Stimulated activated CD8-positive, alpha-beta memory T cell treated with anti-CD3 and anti-CD28 coated beads, Interleukin-15, amount 100 ng/mL, for 48 hours (primary cell): ENCODE results near the gene RASIP1.
A peak's percentile ranks its signal among the peaks of the same experiment; 100 is the strongest.

ENCODE experiments used
- DNase-seq, 2 donors: peaks; one replicate each; pipeline ENCODE4 v3.0.0-alpha.2; 2020; ENCODE audit warnings: low read depth in 2 of 2

RASIP1 gene

DNA sequence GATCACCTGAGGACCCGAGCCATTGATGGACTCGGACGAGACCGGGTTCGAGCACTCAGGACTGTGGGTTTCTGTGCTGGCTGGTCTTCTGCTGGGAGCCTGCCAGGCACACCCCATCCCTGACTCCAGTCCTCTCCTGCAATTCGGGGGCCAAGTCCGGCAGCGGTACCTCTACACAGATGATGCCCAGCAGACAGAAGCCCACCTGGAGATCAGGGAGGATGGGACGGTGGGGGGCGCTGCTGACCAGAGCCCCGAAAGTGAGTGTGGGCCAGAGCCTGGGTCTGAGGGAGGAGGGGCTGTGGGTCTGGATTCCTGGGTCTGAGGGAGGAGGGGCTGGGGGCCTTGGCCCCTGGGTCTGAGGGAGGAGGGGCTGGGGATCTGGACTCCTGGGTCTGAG lies 15.8 kb upstream of the RASIP1 start:
- DNase-seq: no peak

- no peak for DNase-seq
Observed at GRCh38 chr19:48755787-48756186, 15.4 kb upstream of the RASIP1 start.

- no peak for DNase-seq
Observed at GRCh38 chr19:48755084-48755641, 14.8 kb upstream of the RASIP1 start, which contains the start of gene FGF21. Gene FGF21 (plus strand): TSS chr19:48755524. CDS start chr19:48756237, 713 bp downstream.

- no peak for DNase-seq
Observed at GRCh38 chr19:48752496-48753365, 12.3 kb upstream of the RASIP1 start, which contains the start of gene FUT1. Gene FUT1 (minus strand): TSS chr19:48752641. CDS start chr19:48751281, 1,360 bp downstream.

DNA sequence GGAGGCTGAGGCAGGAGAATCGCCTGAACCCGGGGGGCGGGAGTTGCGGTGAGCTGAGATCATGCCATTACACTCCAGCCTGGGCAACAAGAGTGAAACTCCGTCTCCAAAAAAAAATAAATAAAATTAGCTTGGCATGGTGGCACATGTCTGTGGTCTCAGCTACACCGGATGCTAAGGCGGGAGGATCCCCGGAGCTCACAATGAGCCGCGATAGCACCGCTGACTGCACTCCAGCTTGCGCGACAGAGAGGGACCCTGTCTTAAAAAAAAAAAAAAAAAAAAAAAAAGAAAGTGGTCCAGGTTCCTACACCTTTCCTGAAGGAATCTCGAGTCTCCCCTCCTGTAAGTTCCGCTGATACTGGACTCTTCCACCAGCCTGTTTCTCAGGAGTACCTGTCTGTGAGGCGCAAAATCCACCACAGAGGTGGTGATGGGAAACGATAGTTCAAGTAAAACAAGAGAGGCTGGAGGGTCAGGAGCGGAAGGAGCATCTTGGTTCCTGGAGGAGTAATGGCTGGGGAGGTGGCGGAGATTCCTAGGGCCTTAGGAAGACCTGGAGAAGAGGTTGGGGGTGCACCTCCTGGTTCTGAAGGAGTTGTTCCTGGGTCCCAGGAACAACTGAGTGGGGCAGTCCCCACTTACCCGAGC lies 11.6 kb upstream of the RASIP1 start:
- no peak for DNase-seq

GRCh38 chr19:48750771-48751504 lies 10.5 kb upstream of the RASIP1 start:
- DNase-seq: no peak

DNA sequence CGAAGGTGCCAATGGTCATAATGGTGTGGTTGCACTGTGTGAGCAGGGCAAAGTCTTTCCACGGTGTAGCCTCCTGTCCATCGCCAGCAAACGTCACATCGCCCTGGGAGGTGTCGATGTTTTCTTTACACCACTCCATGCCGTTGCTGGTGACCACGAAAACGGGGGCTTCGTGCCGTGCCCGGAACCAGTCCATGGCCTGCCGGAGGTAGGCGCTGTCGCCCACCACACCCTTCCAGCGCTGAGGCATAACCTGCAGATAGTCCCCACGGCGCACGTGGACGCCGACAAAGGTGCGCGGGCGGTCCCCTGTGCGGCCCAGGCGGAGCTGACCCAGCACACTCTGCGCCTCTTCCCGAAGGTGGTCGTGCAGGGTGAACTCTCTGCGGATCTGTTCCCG lies 9.9 kb upstream of the RASIP1 start:
- no peak for DNase-seq

DNA sequence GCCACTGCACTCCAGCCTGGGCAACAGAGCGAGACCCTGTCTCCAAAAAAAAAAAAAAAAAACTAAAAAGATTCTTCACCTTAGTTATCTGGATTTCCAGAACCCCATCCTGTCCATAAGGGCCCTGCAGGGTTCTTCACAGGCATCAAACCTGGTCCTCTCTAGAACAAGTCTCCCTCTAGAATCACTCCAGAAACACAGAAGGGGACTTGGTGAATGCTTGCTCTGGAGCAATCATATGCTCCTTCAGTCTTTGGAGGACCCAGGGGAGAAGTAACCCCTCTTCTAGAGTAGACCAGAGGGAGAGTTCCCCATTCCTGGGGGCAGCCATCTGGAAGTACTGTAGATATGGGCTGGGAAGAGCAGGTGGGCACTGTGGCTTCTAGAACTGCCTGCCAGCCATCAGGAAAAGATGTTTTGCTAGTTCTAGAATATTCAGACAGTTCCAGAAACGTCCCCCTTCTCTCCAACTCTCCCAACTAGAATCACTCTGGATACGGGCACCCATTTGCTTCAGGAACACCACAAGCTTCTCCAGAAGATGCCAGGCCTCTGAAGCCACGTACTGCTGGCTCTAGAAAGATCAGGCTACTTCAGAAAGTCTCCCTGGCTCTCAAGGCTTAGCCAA lies 9.3 kb upstream of the RASIP1 start:
- no peak for DNase-seq

DNA sequence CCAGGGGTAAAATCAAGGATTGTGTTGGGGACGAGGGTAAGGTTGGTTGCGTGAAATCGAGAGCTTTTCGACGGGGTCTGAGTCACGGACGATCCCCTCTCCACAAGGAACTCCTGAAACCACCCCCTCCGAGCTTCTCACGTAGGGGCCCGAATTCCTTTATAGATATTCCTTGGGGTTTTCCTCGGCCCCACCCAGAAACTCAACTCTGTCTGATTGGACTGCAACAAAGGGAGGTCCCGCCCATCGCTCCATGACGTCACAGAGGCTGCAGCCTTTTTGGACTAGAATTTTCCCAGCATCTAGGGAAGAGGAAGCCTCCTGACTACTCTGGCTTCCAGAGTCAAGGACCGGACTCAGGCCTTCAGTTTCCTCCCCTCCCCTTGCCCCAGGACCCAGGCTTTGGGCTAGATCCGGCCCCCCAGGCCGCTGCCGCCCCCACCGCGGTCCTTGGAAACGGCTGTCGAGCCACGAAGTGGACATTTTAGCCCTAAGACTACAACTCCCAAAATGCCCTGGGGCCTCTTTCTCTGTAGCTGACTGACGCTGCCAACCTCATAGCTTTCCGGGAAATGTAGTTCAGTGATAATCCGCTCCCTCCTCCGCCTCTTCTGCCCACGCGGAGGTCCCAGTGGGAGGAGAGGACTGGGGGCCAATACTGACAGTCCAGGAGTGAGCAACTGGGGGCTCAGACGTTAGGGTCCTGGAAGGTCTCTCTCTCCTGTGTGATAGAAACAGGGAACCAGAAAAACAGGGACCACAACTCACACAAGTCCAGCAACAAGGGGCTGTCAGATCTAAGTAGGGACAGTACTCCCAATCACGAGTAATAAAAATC lies 6.5 kb upstream of the RASIP1 start, which contains the start of gene IZUMO1:
Gene IZUMO1, minus strand, starts transcription at position 172 of the 838 bp plus-strand sequence. CDS start 1,050 bp downstream, outside the sequence.
- DNase-seq: peak in 1 of 2 donors; percentile 45

- no peak for DNase-seq
Observed at GRCh38 chr19:48746110-48746509, 5.7 kb upstream of the RASIP1 start.

GRCh38 chr19:48745208-48745995 lies 5.0 kb upstream of the RASIP1 start:
- DNase-seq: peak in 1 of 2 donors; percentile 17

- no peak for DNase-seq
Observed at GRCh38 chr19:48742096-48742495, 1.7 kb upstream of the RASIP1 start.

DNA sequence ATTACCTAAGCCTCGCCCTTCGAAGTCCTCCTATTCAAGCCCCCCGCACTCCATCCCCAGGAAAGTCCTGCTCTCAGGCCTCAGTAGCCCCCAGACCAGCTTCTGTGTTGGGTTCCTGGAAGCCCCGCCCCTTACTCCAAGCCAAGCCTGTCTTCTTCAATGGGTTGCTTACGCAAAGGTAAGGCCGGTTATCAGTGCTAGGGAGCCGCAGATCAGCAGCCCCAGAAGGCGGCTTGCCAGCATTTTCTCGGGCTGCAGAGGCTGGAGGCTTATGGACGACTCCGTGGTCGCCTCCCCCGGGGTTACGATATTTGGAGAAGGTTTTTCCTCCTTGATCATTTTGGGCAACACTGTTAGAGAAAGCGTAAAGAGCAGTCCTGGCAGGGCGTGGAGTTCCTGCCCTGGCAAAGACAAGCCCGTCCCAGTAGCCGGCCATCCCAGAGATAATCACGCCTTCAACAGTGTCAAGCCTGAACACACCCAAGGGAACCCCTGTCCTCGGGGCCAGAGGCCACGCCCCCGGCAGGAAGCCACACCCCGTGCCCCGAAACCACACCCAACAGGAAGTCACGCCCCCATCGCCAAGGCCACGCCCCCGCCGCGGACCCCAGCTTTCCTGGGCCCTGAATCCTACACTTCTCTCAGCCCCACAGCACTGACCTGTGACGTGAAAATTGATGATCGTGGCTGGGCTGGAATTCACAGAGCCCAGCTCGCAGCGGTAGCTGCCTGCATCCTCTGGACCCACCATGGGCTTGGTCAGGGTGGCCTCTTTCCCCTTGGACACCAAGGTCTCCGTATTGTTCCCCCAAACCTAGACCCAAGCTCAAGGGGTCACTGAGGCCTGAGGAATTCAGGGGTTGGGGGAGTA lies 954 bp upstream of the RASIP1 start:
- peak in 1 of 2 donors; percentile 25 for DNase-seq

DNA sequence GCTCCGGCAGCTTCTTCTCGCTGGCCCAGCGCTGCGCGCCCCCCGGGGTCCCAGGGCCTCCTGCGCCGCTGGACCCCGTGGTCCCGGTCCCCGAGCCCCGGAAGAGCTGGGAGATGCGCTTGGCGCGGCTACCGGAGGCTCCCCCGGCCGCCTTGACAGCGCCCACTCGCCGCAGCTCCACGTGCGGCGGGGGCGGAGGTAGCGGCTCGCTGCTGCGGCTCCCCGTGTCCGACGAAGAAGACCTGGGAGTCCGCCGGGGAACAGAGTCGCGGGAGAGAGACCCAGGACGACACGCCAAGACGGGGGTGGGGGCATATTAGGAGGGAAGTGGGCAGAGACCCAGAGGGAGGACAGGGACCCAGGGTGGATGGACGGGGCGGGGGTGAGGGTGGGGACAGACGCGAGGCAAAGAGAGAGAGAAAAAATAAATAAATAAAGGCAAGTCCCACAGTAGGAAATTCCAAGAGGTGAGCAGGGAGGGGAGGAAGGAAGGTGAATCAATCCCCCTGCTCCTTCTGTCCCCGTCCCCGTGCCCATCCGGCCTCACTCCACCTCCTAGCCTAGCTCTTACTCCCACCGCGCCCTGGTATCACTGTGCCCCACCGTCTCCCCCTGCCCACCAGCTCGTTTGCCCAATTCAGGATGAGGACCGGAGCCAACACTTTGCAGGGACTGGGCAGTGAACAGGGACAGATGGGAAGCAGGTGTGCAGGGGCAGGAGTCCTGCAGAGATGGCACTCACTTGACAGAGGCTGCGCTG lies 826 bp downstream of the RASIP1 start:
- no peak for DNase-seq

DNA sequence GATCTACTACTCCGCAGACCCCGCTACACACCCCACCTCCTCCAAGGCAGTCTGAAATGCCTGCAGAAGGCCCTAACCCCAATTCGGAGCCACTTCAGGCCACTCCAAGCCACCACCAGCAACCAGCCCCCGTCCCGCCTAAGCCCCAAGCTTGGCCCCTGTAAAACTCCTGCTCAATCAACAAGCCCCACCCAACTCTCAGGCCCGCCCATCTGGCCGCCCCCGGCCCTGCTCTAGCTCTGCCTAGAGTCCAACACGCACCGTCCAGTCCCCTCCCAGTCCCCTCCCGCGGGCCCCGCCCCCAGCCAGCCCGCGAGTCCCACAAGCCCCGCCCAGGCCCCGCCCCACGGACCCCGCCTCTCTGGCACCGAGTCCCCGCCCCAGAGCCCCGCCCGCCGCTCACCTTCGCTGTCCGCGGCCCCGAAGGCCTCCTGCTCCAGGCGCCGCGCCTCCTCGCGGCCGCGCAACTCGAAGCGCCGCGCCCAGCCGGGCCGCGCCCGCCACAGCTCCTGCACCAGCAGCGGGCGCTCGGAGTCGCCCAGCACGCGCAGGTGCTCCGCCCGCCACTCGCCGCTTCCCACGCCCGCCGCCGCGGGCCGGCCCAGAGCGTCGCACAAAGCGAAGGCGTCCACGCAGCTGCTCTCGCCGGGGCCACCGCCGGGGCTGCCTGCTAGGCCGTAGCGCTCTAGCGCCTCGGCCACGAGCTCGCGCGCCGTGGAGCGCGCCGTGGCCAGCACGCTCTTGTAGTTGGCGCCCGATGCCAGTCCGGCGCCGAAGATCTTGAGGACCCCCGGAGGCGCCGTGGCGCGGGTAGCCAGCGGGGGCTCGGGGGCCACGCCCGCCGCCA lies 1.6 kb downstream of the RASIP1 start:
- peak; percentile 88 to 90 for DNase-seq

- no peak for DNase-seq
Observed at GRCh38 chr19:48737360-48737998, 2.9 kb downstream of the RASIP1 start.
